GM12891 (cell line): ENCODE data around the gene UBE2J2.

Experiments
- DNase-seq: peaks from one replicate; pipeline ENCODE4 v3.0.0; 2011; ENCODE audit warnings: low spot score; ENCODE audit not compliant: insufficient read length
- FAIRE-seq: peaks from 2 replicates; lab custom pipeline; 2011; peaks lifted over from hg19 to GRCh38; lab: Jason Lieb, UNC
- PAX5 ChIP-seq: IDR thresholded peaks from 2 replicates; pipeline ENCODE4 v1.6.1; 2011; ENCODE audit warnings: low read length, moderate library complexity, mild to moderate bottlenecking; ENCODE audit not compliant: insufficient read depth, severe bottlenecking
- POLR2A ChIP-seq: IDR thresholded peaks from 2 replicates; pipeline ENCODE4 v1.6.1; 2011; ENCODE audit warnings: low read depth, low read length, control low read depth
- POLR2AphosphoS5 ChIP-seq: IDR thresholded peaks from 2 replicates; pipeline ENCODE4 v1.6.1; 2011; ENCODE audit warnings: low read depth, low read length, control low read depth
- POU2F2 ChIP-seq: IDR thresholded peaks from 2 replicates; pipeline ENCODE4 v1.6.1; 2011; ENCODE audit warnings: low read depth, mild to moderate bottlenecking, control low read depth, low read length, moderate library complexity
- SPI1 ChIP-seq: IDR thresholded peaks from 2 replicates; pipeline ENCODE4 v1.6.1; 2011; ENCODE audit warnings: low read depth, low read length, control low read depth
- TAF1 ChIP-seq: IDR thresholded peaks from 2 replicates; pipeline ENCODE4 v1.6.1; 2011; ENCODE audit warnings: low read depth, low read length, control low read depth

UBE2J2 gene

GRCh38 chr1:1281533-1282321 lies 8.1 kb upstream of the UBE2J2 start:
- FAIRE-seq (no peak), DNase-seq (no peak)
- TF ChIP-seq POLR2A (no peak), PAX5 (no peak), SPI1 (no peak), TAF1 (no peak), POU2F2 (no peak), POLR2AphosphoS5 (no peak)

GRCh38 chr1:1280782-1281481 lies 7.3 kb upstream of the UBE2J2 start:
- DNase-seq (no peak), FAIRE-seq (no peak)
- TF ChIP-seq POU2F2 (no peak), POLR2AphosphoS5 (no peak), SPI1 (no peak), TAF1 (no peak), POLR2A (no peak), PAX5 (no peak)

GRCh38 chr1:1279028-1279427 lies 5.4 kb upstream of the UBE2J2 start:
- FAIRE-seq (no peak), DNase-seq (no peak)
- TF ChIP-seq POLR2AphosphoS5 (no peak), PAX5 (no peak), TAF1 (no peak), POLR2A (no peak), SPI1 (no peak), POU2F2 (no peak)

- TF ChIP-seq POLR2AphosphoS5: no peak
- TF ChIP-seq TAF1: no peak
- no peak for TF ChIP-seq SPI1
- no peak for TF ChIP-seq POLR2A
- TF ChIP-seq POU2F2: no peak
- TF ChIP-seq PAX5: no peak
- FAIRE-seq: no peak
- DNase-seq: no peak
Measured at GRCh38 chr1:1278620-1279019, 5.0 kb upstream of the UBE2J2 start.

- DNase-seq: no peak
- FAIRE-seq: no peak
- TF ChIP-seq POLR2A: no peak
- TF ChIP-seq SPI1: no peak
- no peak for TF ChIP-seq POLR2AphosphoS5
- TF ChIP-seq TAF1: no peak
- no peak for TF ChIP-seq POU2F2
- no peak for TF ChIP-seq PAX5
Measured at GRCh38 chr1:1275836-1276235, 2.2 kb upstream of the UBE2J2 start.

- TF ChIP-seq TAF1 (no peak), POLR2AphosphoS5 (no peak), POU2F2 (no peak), SPI1 (no peak), POLR2A (no peak), PAX5 (no peak)
- DNase-seq: no peak
- no peak for FAIRE-seq
Measured at GRCh38 chr1:1274931-1275431, 1.3 kb upstream of the UBE2J2 start.

GRCh38 chr1:1274299-1274930 lies 761 bp upstream of the UBE2J2 start:
- FAIRE-seq: peak; percentile 83
- DNase-seq: no peak

GRCh38 chr1:1273209-1273511 lies 494 bp downstream of the UBE2J2 start:
- FAIRE-seq: no peak
- DNase-seq: no peak
- no peak for TF ChIP-seq POLR2A
- no peak for TF ChIP-seq SPI1
- TF ChIP-seq PAX5: no peak
- TF ChIP-seq POU2F2: no peak
- TF ChIP-seq POLR2AphosphoS5: no peak
- no peak for TF ChIP-seq TAF1

More at GRCh38 chr1:1274299-1274930, 761 bp upstream of the UBE2J2 start:
- no peak for TF ChIP-seq TAF1
- no peak for TF ChIP-seq POU2F2
- no peak for TF ChIP-seq POLR2AphosphoS5
- TF ChIP-seq POLR2A: no peak
- no peak for TF ChIP-seq PAX5

- peak; percentile 73 for FAIRE-seq
Measured at GRCh38 chr1:1272341-1273208, 1.1 kb downstream of the UBE2J2 start.

More at GRCh38 chr1:1272341-1273208, 1.1 kb downstream of the UBE2J2 start:
- TF ChIP-seq SPI1 (no peak), POLR2A (peak; percentile 40; the same call in 1 of the 2 replicates), POLR2AphosphoS5 (peak; percentile 40; the same call in 1 of the 2 replicates), PAX5 (no peak), POU2F2 (no peak), TAF1 (no peak)
- DNase-seq: no peak
